HUES48 (cell line): ENCODE results near the gene ADARB1.

Source experiments
- H3K27ac ChIP-seq: one replicate; pipeline ENCODE4 v1.7.0; 2013; ENCODE audit warnings: low read depth, low read length, inconsistent platforms
- H3K27me3 ChIP-seq: 2 replicates; pipeline ENCODE4 v1.6.1; 2013; ENCODE audit warnings: mild to moderate bottlenecking, low read length; ENCODE audit not compliant: control insufficient read depth, insufficient read depth
- H3K36me3 ChIP-seq: 2 replicates; pipeline ENCODE4 v1.6.1; 2013; ENCODE audit warnings: low read length; ENCODE audit not compliant: control insufficient read depth, insufficient read depth
- H3K4me1 ChIP-seq: 2 replicates; pipeline ENCODE4 v1.6.1; 2013; ENCODE audit warnings: mild to moderate bottlenecking, low read length; ENCODE audit not compliant: control insufficient read depth, insufficient read depth
- H3K4me3 ChIP-seq: 2 replicates; pipeline ENCODE4 v1.5.1; 2013; ENCODE audit warnings: mild to moderate bottlenecking, low read depth, low read length
- H3K9ac ChIP-seq: 2 replicates; pipeline ENCODE4 v1.6.1; 2013; ENCODE audit warnings: mild to moderate bottlenecking, low read depth, low read length, moderate library complexity
- H3K9me3 ChIP-seq: 2 replicates; pipeline ENCODE4 v1.6.1; 2013; ENCODE audit warnings: low read length; ENCODE audit not compliant: control insufficient read depth, insufficient read depth

Gene ADARB1

DNA sequence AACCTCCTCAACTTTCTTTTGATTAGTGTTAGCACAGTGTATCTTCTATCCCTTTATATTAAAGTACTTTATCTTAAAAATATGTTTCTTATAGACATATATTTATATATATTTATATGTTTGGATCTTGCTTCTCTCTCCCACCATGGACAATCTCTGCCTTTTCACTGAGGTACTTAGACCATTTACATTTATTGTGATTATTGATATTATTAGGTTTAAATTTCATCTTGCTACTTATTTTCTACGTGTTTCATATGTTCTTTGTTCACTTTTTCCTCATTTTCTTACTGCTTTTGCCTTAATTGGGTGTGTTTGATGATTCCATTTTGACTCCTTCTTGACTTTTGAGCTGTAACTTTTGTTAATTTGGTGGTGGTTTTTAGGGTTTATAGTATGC, 142.6 kb downstream of the ADARB1 start:
- Histone ChIP-seq H3K36me3 (0 out of 2 replicates have a peak, but pooled peaks cover 2% of the 10 kb centered on the region), H3K9ac (no peak overlapping the region), H3K27ac (no peak overlapping the region)

DNA sequence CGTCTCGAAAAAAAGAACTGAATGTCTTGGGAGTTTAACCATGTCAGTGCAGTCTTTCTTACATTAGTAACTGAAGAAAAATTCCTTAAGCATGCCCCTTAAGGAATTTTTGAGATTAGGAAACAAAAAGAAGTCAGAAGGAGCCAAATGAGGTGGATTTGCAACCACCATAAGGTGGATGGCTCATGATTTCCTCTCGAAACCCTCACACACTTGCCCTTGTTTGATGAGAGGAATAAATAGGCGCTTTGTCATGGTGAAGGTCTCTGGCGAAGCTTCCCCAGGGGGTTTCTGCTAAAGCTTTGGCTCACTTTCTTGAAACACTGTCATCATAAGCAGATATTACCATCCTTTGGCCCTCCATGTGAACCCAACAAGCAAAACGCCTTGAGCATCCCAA, 145.1 kb downstream of the ADARB1 start:
- no peak overlapping the region for H3K4me3 ChIP-seq
- H3K9ac ChIP-seq, result no peak overlapping the region
- peaks cover 5% of the 10 kb centered on the region for H3K4me1 ChIP-seq
- H3K27ac ChIP-seq, result no peak overlapping the region
- H3K9me3 ChIP-seq, result 0 out of 2 replicates have a peak, but pooled peaks cover 10% of the 10 kb centered on the region
- 0 out of 2 replicates have a peak, but pooled peaks cover 2% of the 10 kb centered on the region for H3K36me3 ChIP-seq
- no peaks in the 10 kb centered on the region for H3K27me3 ChIP-seq

More for the DNA sequence above, 142.6 kb downstream of the ADARB1 start:
- peaks cover 5% of the 10 kb centered on the region for H3K4me1 ChIP-seq
- H3K9me3 ChIP-seq, result 0 out of 2 replicates have a peak, but pooled peaks cover 10% of the 10 kb centered on the region
- no peaks in the 10 kb centered on the region for H3K27me3 ChIP-seq
- H3K4me3 ChIP-seq, result no peak overlapping the region

GRCh38 chr21:45220071-45220481, 145.7 kb downstream of the ADARB1 start:
- Histone ChIP-seq H3K36me3 (0 out of 2 replicates have a peak, but pooled peaks cover 2% of the 10 kb centered on the region), H3K4me1 (peaks cover 5% of the 10 kb centered on the region), H3K27ac (no peak overlapping the region), H3K9ac (no peak overlapping the region), H3K27me3 (no peaks in the 10 kb centered on the region), H3K4me3 (no peak overlapping the region), H3K9me3 (0 out of 2 replicates have a peak, but pooled peaks cover 10% of the 10 kb centered on the region)

- Histone ChIP-seq H3K36me3 (0 out of 2 replicates have a peak, but pooled peaks cover 2% of the 10 kb centered on the region), H3K27ac (no peak overlapping the region), H3K27me3 (no peaks in the 10 kb centered on the region), H3K4me1 (peaks cover 5% of the 10 kb centered on the region), H3K9ac (no peak overlapping the region), H3K4me3 (no peak overlapping the region), H3K9me3 (0 out of 2 replicates have a peak, but pooled peaks cover 10% of the 10 kb centered on the region)
Observed at GRCh38 chr21:45220714-45221490, 146.5 kb downstream of the ADARB1 start.

- 0 out of 2 replicates have a peak, but pooled peaks cover 2% of the 10 kb centered on the region for H3K36me3 ChIP-seq
- 0 out of 2 replicates have a peak, but pooled peaks cover 3% of the 10 kb centered on the region for H3K9me3 ChIP-seq
- H3K4me1 ChIP-seq, result peaks cover 5% of the 10 kb centered on the region
- no peak overlapping the region for H3K27ac ChIP-seq
- H3K27me3 ChIP-seq, result no peaks in the 10 kb centered on the region
- H3K4me3 ChIP-seq, result no peak overlapping the region
- no peak overlapping the region for H3K9ac ChIP-seq
Observed at GRCh38 chr21:45222001-45222400, 147.6 kb downstream of the ADARB1 start.

- Histone ChIP-seq H3K4me1 (peaks cover 5% of the 10 kb centered on the region), H3K4me3 (no peak overlapping the region), H3K27ac (no peak overlapping the region), H3K9me3 (no peaks in the 10 kb centered on the region), H3K27me3 (no peaks in the 10 kb centered on the region), H3K36me3 (0 out of 2 replicates have a peak, but pooled peaks cover 2% of the 10 kb centered on the region), H3K9ac (no peak overlapping the region)
Observed at GRCh38 chr21:45223236-45224185, 149.1 kb downstream of the ADARB1 start.

- Histone ChIP-seq H3K27ac (no peak overlapping the region), H3K9ac (no peak overlapping the region), H3K9me3 (no peaks in the 10 kb centered on the region), H3K36me3 (0 out of 2 replicates have a peak, but pooled peaks cover 2% of the 10 kb centered on the region), H3K4me1 (peaks cover 5% of the 10 kb centered on the region), H3K27me3 (no peaks in the 10 kb centered on the region), H3K4me3 (no peak overlapping the region)
Observed at GRCh38 chr21:45224189-45224938, 150.0 kb downstream of the ADARB1 start.

GRCh38 chr21:45225041-45225740, 150.8 kb downstream of the ADARB1 start:
- Histone ChIP-seq H3K9ac (no peak overlapping the region), H3K27ac (no peak overlapping the region), H3K9me3 (no peaks in the 10 kb centered on the region), H3K36me3 (0 out of 2 replicates have a peak, but pooled peaks cover 2% of the 10 kb centered on the region), H3K4me3 (no peak overlapping the region), H3K27me3 (no peaks in the 10 kb centered on the region), H3K4me1 (no peaks in the 10 kb centered on the region)

DNA sequence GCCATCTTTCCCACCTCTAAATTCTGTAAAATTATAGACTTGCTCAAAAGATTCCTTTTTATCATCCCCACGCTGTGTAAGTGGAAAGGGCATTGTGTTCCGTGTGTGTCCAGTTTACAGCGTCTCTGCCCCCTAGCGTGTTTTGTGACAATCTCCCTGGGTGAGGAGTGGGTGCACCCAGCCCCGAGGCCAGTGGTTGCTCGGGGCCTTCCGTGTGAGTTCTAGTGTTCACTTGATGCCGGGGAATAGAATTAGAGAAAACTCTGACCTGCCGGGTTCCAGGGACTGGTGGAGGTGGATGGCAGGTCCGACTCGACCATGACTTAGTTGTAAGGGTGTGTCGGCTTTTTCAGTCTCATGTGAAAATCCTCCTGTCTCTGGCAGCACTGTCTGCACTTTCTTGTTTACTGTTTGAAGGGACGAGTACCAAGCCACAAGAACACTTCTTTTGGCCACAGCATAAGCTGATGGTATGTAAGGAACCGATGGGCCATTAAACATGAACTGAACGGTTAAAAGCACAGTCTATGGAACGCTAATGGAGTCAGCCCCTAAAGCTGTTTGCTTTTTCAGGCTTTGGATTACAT, 151.5 kb downstream of the ADARB1 start:
- no peaks in the 10 kb centered on the region for H3K4me1 ChIP-seq
- no peaks in the 10 kb centered on the region for H3K27me3 ChIP-seq

More for the DNA sequence above, 151.5 kb downstream of the ADARB1 start:
- Histone ChIP-seq H3K4me3 (no peak overlapping the region), H3K36me3 (0 out of 2 replicates have a peak, but pooled peaks cover 2% of the 10 kb centered on the region), H3K9ac (no peak overlapping the region), H3K9me3 (no peaks in the 10 kb centered on the region), H3K27ac (no peak overlapping the region)
